K562 (cell line): ENCODE data around the gene QKI.

Experiments
- ATF2 ChIP-seq: sonication (generic); formaldehyde crosslinking; IDR thresholded peaks from 2 replicates; pipeline ENCODE4 v1.8.1; 2022; ENCODE audit warnings: missing genetic modification reagents
- CBX8 ChIP-seq: fragments of 200-600 bp; sonication (generic); IDR thresholded peaks from 2 replicates; pipeline ENCODE4 v1.6.1; 2012; ENCODE audit warnings: borderline replicate concordance, mixed run types, low read depth, mild to moderate bottlenecking, moderate library complexity, mixed read lengths, low read length, control low read depth, inconsistent platforms; ENCODE audit not compliant: poor library complexity, severe bottlenecking; ENCODE audit errors: extremely low read depth
- CEBPG ChIP-seq, 3 experiments: fragments of 200-800 bp in 1 of 3; sonication (Bioruptor generic) in 1 of 3; sonication (generic) in 1 of 3; formaldehyde crosslinking in 1 of 3; IDR thresholded peaks in 2 of 3; conservative IDR thresholded peaks in 1 of 3; 2 replicates each; pipeline versions ENCODE4 v1.6.1 to v1.8.0; 2016 to 2022; ENCODE audit warnings: missing compliant biosample characterization in 2 of 3, missing genetic modification characterization in 2 of 3, mild to moderate bottlenecking in 1 of 3, missing genetic modification reagents in 1 of 3
- CHD2 ChIP-seq: IDR thresholded peaks from 2 replicates; pipeline ENCODE4 v1.6.1; 2011; ENCODE audit warnings: low read depth, low read length
- CTBP1 ChIP-seq: fragments of 450-650 bp; IDR thresholded peaks from 2 replicates; pipeline ENCODE4 v1.6.1; 2016; ENCODE audit warnings: borderline replicate concordance
- CTCF ChIP-seq, 3 experiments: IDR thresholded peaks in 2 of 3; conservative IDR thresholded peaks in 1 of 3; 2 replicates each; pipeline ENCODE4 v1.5.1; 2011 to 2012; ENCODE audit warnings: low read length in 3 of 3, mild to moderate bottlenecking in 3 of 3, control low read depth in 2 of 3, improper control_type of control experiment in 1 of 3, inconsistent platforms in 1 of 3, low read depth in 1 of 3, mixed read lengths in 1 of 3, moderate library complexity in 1 of 3; ENCODE audit not compliant: insufficient read depth in 2 of 3
- EP300 ChIP-seq: IDR thresholded peaks from 2 replicates; pipeline ENCODE4 v1.6.1; 2012; ENCODE audit warnings: low read length, improper control_type of control experiment
- MLX ChIP-seq, 2 experiments: fragments of 450-650 bp in 1 of 2; sonication (generic) in 1 of 2; formaldehyde crosslinking; conservative IDR thresholded peaks; 2 replicates each; pipeline versions ENCODE4 v1.4.0 to v1.8.1; 2020 to 2022; ENCODE audit warnings: mild to moderate bottlenecking in 1 of 2, missing genetic modification reagents in 1 of 2
- SMAD3 ChIP-seq: fragments of 450-650 bp; formaldehyde crosslinking; conservative IDR thresholded peaks from 2 replicates; pipeline ENCODE4 v1.4.0; 2020; ENCODE audit warnings: mild to moderate bottlenecking
- TBL1XR1 ChIP-seq, 2 experiments: IDR thresholded peaks; 2 replicates each; pipeline ENCODE4 v1.6.1; 2012; ENCODE audit warnings: improper control_type of control experiment in 2 of 2, low read length in 2 of 2, mild to moderate bottlenecking in 1 of 2
- ZNF24 ChIP-seq: fragments of 450-650 bp; IDR thresholded peaks from 2 replicates; pipeline ENCODE4 v1.6.1; 2016
- ZNF444 ChIP-seq: fragments of 250-450 bp; sonication (Bioruptor Pico); IDR thresholded peaks from 2 replicates; pipeline ENCODE4 v1.4.0; 2020; ENCODE audit warnings: mild to moderate bottlenecking, moderate library complexity
- ZZZ3 ChIP-seq: fragments of 450-650 bp; IDR thresholded peaks from 2 replicates; pipeline ENCODE4 v1.6.1; 2016; ENCODE audit warnings: antibody characterized with exemption, mild to moderate bottlenecking, moderate library complexity

GRCh38 chr6:163406366-163406765, 8.2 kb upstream of the QKI start:
- TF ChIP-seq CBX8 (no peak), ZNF24 (no peak), CTBP1 (no peak), CHD2 (no peak), ZZZ3 (no peak), ZNF444 (CRISPR knock-in tag) (no peak), CTCF (IDR thresholded peaks at IDR 0.05 in 2 of 3, conservative IDR thresholded peaks at IDR 0.05 in 1 of 3; ENCODE audit: insufficient read depth in 2 of 3, low read depth in 1 of 3, low read length in 3 of 3) (no peak), SMAD3 (CRISPR knock-in tag) (no peak), TBL1XR1 (IDR thresholded peaks at IDR 0.05; ENCODE audit: low read length in 2 of 2) (no peak), MLX (CRISPR knock-in tag; conservative IDR thresholded peaks at IDR 0.05) (no peak), ATF2 (CRISPR knock-in tag) (no peak), EP300 (no peak), CEBPG (CRISPR knock-in tag; IDR thresholded peaks at IDR 0.05) (no peak), CEBPG (tag; conservative IDR thresholded peaks at IDR 0.05 in 1 of 2, IDR thresholded peaks at IDR 0.05 in 1 of 2) (no peak)
